Retina (tissue), 1 donor: ENCODE results near the gene ZBTB22.

Experiments
- DNase-seq: peaks from one replicate; pipeline ENCODE4 v3.0.0-alpha.2; 2016

The ZBTB22 gene

GRCh38 chr6:33324125-33324524 lies 6.6 kb upstream of the ZBTB22 start:
- DNase-seq, result no peak

- DNase-seq, result no peak
Measured at GRCh38 chr6:33323623-33323948, 6.0 kb upstream of the ZBTB22 start.

- DNase-seq, result no peak
Measured at GRCh38 chr6:33321227-33321626, 3.7 kb upstream of the ZBTB22 start.

GRCh38 chr6:33320315-33321181 lies 3.0 kb upstream of the ZBTB22 start:
- DNase-seq, result no peak

GRCh38 chr6:33319939-33320314 lies 2.4 kb upstream of the ZBTB22 start:
- no peak for DNase-seq

- DNase-seq, result no peak
Measured at GRCh38 chr6:33318426-33319073, 1.0 kb upstream of the ZBTB22 start.

- no peak for DNase-seq
Measured at GRCh38 chr6:33317419-33317668, 200 bp downstream of the ZBTB22 start.

- DNase-seq, result peak; percentile 18
Measured at GRCh38 chr6:33316603-33317418, 733 bp downstream of the ZBTB22 start.

- no peak for DNase-seq
Measured at GRCh38 chr6:33315793-33316602, 1.5 kb downstream of the ZBTB22 start.

GRCh38 chr6:33314943-33315792 lies 2.4 kb downstream of the ZBTB22 start:
- peak; percentile 20 for DNase-seq

GRCh38 chr6:33314515-33314942 lies 3.0 kb downstream of the ZBTB22 start:
- DNase-seq, result peak; percentile 40

- peak; percentile 84 for DNase-seq
Measured at GRCh38 chr6:33313709-33314514, 3.6 kb downstream of the ZBTB22 start, which contains the start of gene TAPBP. Gene TAPBP (minus strand): TSS chr6:33314078. CDS start chr6:33314041, 37 bp downstream.

GRCh38 chr6:33313105-33313708 lies 4.3 kb downstream of the ZBTB22 start:
- DNase-seq, result peak; percentile 77

- DNase-seq, result no peak
Measured at GRCh38 chr6:33312361-33313104, 5.0 kb downstream of the ZBTB22 start.

- no peak for DNase-seq
Measured at GRCh38 chr6:33306356-33306755, 11.2 kb downstream of the ZBTB22 start.

GRCh38 chr6:33305052-33305451 lies 12.5 kb downstream of the ZBTB22 start:
- DNase-seq, result no peak

GRCh38 chr6:33304216-33304615 lies 13.3 kb downstream of the ZBTB22 start:
- no peak for DNase-seq

GRCh38 chr6:33301877-33302276 lies 15.7 kb downstream of the ZBTB22 start:
- DNase-seq, result no peak

- DNase-seq, result peak; percentile 96
Measured at GRCh38 chr6:33299237-33299944, 18.2 kb downstream of the ZBTB22 start.
